VCaP (cell line): ENCODE measurements around the gene GOLGA2.
"Not testable (repeated sequence)": the region's sequence is repeated elsewhere in the genome, so short reads cannot be mapped to it uniquely, and the experiment has no call there.

Source experiments
- H3K27ac ChIP-seq: fragments of 450-650 bp; 2 replicates; pipeline ENCODE4 v1.5.1; 2017
- TF ChIP-seq, protein P1 (sequence below): fragments of 450-650 bp; conservative IDR thresholded peaks from 2 replicates; pipeline ENCODE4 v1.5.1; 2017; ENCODE audit warnings: mild to moderate bottlenecking, moderate library complexity

The GOLGA2 gene

DNA sequence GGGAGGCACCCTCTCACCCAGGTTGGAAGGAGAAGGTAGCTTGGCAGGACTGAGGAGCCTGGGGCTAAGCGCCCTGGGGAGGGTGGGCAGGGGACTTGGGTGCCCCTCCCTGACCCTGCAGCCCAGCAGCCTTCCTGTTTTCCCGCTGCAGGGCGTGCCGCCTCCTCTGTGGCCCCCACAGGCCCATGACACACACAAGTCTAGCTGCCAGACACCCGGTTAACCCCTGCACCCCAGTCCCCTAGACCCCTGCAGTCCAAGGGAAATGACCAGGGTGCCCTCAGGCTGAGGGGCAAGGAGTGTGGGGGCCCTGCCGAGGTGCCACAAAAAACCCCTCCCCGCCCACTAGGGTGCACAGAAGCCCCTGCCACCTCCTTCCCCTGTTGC lies 33.0 kb downstream of the GOLGA2 start:
- no peak overlapping the region for H3K27ac ChIP-seq
- TF ChIP-seq, protein P1, sequence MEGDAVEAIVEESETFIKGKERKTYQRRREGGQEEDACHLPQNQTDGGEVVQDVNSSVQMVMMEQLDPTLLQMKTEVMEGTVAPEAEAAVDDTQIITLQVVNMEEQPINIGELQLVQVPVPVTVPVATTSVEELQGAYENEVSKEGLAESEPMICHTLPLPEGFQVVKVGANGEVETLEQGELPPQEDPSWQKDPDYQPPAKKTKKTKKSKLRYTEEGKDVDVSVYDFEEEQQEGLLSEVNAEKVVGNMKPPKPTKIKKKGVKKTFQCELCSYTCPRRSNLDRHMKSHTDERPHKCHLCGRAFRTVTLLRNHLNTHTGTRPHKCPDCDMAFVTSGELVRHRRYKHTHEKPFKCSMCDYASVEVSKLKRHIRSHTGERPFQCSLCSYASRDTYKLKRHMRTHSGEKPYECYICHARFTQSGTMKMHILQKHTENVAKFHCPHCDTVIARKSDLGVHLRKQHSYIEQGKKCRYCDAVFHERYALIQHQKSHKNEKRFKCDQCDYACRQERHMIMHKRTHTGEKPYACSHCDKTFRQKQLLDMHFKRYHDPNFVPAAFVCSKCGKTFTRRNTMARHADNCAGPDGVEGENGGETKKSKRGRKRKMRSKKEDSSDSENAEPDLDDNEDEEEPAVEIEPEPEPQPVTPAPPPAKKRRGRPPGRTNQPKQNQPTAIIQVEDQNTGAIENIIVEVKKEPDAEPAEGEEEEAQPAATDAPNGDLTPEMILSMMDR: no peak

DNA sequence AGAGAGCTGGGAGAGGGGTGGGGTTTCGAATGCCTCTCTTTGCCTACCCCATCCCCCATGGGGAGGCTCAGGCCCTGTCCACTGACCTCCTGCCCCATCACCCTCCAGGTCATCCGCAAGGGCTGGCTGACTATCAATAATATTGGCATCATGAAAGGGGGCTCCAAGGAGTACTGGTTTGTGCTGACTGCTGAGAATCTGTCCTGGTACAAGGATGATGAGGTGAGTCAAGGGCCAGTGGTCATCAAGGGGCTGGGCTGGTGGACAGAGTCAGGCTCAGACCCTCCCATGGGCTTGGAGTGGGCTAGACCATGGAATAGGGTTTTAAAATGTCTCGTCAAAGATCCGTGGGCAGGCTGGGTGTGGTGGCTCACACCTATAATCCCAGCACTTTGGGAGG lies 33.7 kb downstream of the GOLGA2 start:
- TF ChIP-seq, protein P1: no peak

DNA sequence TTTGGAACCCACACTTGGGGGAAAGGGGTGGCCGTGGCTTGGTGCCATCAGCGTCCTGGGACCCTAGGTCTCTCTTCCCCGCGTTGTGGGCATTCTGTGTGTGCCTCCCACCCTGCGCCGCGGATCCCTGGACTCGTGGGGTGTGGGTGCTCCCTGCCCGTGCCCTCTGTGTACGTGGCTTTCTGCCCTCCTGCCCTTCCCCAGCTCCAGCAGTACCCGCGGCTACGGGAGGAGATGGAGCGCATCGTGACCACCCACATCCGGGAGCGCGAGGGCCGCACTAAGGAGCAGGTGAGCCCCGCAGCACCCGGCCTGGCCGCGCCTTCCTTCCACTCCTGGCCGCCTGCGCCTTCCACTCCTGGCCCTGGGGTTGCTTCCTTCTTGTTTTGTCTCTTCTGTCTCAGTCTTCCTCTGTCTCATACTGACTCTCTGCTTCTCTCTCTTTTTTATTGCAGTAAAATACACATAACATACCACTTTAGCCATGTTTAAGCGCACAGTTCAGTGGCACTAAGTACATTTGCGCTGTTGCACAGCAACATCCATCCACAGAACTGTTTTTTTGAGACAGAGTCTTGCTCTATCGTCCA lies 41.9 kb downstream of the GOLGA2 start:
- no peak overlapping the region for H3K27ac ChIP-seq
- TF ChIP-seq, protein P1: no peak

More for the DNA sequence above, 33.7 kb downstream of the GOLGA2 start:
- no peak overlapping the region for H3K27ac ChIP-seq

DNA sequence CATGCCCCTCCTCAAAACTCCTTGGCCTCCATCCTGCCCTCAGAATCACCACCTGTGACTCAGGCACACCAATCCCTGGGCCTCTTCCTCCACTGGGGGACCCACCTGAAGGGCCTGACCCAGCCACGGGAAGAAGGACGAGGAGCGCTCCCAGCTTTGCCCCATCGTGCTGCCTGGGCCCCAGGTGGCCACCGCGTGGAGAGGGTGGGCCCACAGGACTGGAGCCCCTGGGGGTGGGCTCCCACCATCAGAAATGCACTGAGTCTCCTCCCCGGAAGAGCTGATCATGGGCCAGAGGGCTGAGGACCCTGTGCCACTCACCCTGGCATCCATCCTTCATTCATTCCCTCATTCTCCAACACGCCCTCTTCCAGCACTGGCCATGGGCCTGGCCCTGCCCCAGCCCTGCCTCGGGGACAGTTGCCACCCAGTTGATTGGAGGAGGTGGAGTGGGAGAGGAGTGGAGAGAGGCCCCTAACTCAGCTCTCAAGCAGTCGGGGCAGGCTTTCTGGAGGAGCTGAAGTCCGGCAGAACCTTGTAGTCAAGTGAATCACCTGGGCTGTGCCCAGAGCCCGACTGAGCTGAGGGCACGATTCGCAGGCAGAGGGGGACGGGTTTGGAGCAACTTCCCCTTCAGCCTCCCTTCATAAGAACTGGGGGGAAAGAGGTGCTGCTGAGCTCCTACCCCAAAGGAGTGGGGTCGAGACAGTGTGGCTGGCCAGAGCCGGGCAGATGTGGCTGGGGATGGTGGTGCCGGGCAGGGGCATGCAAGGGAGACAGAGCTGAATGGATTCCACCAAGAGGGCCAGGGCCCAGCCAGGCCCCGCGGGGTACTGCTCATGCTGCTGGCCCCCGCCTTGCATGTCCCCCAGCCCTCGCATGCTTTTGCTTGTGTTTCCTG lies 43.0 kb downstream of the GOLGA2 start:
- TF ChIP-seq, protein P1: no peak
- H3K27ac ChIP-seq: no peak overlapping the region

DNA sequence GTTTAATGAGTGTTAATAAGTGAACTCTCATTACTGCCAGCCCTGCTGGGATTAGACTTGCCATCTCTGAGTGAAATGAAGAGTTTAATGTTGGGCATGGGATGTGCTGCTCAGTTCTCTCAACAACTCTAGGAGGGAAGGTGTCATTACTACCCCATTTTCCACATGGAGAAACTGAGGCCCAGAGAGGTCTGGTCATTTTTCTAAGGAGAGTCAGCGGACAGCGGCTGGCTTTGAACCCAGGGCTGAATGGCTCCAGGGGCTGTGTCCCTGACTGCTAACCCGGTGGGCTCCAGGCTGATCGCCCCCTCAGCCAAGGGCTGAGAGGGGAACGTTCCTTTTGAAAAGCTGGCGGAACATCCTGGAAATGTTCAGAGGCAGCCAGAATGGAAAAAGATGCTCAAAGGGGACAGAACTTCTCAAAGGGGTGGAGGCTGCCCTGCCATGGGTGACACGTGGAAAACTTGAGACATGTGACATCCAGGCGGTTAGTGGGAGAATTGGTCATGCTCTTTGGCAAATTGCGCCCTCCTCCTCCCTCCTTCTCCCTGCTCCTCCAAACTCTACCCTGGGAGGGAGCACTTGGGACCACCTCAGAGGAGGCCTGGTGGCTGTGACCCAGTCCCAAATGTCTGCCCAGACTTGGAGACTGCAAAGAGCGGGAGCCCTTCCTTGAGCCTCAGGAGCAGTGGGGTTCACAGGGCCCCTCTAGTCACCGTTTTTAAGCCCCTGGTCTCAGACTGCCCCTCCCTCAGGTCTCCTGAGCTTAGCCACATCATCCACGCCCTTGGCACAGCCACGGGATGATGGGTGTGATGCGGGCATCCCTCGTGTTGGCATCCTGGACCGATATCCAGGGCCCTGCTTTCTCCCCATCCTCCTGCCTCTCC lies 43.9 kb downstream of the GOLGA2 start:
- no peak overlapping the region for H3K27ac ChIP-seq
- TF ChIP-seq, protein P1: no peak

DNA sequence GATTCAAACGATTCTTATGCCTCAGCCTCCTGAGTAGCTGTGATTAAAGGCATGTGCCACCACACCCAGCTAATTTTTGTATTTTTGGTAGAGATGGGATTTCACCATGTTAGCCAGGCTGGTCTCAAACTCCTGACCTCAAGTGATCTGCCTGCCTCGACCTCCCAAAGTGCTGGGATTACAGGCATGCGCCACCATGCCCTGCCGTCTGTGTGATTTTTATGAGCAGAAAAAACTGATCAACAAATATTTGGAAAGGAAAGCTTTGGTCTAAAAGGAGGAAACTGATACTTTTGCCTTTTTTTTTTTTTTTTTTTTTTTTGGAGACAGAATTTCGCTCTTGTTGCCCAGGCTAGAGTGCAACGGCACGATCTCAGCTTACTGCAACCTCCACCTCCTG lies 44.9 kb downstream of the GOLGA2 start:
- not testable (repeated sequence) for H3K27ac ChIP-seq

DNA sequence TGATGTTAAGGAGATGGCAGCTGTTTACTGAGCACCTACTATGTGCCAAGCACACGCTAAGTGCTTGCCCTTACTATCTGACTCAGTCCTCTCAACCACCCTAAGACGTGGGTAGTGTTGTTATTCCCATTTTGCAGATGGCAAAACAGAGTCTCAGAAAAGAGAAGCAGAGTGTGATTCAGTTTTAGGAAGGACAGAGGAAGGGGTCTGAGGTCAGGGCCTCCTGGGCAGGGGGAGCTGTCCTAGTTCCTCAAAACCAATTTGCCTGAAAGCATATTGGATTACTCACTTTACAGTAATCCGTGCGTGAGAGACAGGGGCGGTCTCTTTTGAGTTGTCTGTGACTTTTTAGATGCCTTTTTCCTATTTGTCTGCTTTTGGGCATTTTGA lies 49.4 kb downstream of the GOLGA2 start:
- TF ChIP-seq, protein P1: no peak
- H3K27ac ChIP-seq: no peak overlapping the region
